ENCODE results near the gene WIZ.

The WIZ gene

DNA sequence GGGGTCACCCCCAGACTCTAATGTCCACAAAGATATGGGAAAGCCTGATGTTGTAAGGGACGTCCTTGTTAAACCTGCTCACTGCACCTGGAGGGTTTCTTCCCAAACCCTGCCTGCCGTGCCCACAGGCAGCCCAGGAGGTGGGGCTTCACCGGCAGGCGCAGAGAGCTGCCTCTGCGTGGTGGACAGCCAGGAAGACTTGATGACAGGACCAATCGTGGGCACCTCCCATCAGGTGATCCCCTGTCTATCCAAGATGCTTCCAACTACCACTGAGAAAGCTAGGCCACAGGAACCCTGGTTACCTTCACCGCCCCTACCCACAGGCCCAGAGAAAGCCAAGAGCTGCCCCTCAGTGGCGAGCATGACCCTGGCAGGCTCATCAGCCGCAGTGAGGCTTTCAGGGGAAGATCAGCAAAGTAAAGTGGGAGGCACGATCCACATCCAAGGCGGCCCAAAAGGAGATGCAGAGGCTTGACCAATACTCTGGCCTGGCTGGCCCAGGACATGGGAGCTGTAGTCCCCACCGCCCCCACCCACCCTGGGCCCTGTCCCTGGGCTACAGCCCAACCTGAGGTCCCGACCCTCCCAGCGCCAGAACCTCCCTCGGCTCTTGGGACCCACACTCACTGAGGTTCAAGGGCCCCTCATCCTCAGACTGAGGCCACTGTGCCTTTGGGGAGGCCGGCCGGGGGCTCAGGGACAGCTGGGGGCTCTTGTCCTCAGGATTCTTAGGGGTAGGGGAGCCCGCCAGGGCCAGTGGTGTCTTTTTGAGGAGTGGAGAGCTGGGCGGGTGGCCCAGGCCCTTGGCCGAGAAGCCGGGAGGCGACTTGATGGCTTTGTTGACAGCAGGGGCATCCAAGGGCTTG, 20.6 kb downstream of the WIZ start:
- Histone ChIP-seq H3K79me2 (ENCODE audit: control insufficient read depth, insufficient read depth, low read length, unreplicated experiment) (peaks cover 36% of the 10 kb centered on the region), H3K27me3 (ENCODE audit: insufficient read depth, low read length) (no peaks in the 10 kb centered on the region), H3K36me3 (ENCODE audit: insufficient read depth, low read length) (peaks cover 18% of the 10 kb centered on the region; the same call in 1 of the 2 replicates), H3K4me3 (ENCODE audit: low read depth, low read length) (no peak overlapping the region), H3K4me1 (ENCODE audit: control insufficient read depth, insufficient read depth, low read length, unreplicated experiment) (peaks cover 3% of the 10 kb centered on the region), H3K27ac (ENCODE audit: low read depth, low read length) (no peak overlapping the region), H2AFZ (ENCODE audit: low read length, unreplicated experiment) (no peak overlapping the region)

DNA sequence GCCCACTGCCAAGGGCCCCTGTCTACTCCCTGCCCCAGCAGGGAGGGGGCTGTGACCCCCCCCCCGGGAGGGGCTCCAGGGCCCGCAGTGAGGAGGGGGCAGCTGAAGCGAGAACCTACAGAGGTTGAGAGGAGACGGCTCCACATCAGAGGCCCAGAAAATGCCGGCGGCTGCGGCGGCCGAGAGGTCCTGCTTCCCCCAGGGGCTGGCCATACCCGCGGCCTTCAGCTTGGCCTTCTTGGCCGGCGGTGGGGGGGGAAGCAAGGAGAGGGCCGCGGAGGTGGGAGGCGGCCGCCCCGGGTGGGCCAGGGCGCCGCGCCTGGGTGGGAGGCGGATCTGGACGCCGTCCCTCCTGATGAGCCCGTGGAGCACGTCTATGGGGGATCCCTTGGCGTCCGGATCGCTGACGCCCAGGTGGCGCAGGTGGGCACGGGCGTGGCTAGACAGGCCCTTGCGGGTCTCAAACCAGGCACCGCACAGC, 21.7 kb downstream of the WIZ start:
- Histone ChIP-seq H3K36me3 (ENCODE audit: insufficient read depth, low read length) (peaks cover 29% of the 10 kb centered on the region; the same call in 1 of the 2 replicates), H3K27me3 (ENCODE audit: insufficient read depth, low read length) (no peaks in the 10 kb centered on the region), H3K4me3 (ENCODE audit: low read depth, low read length) (no peak overlapping the region), H3K27ac (ENCODE audit: low read depth, low read length) (no peak overlapping the region), H3K4me1 (ENCODE audit: control insufficient read depth, insufficient read depth, low read length, unreplicated experiment) (peaks cover 3% of the 10 kb centered on the region), H3K79me2 (ENCODE audit: control insufficient read depth, insufficient read depth, low read length, unreplicated experiment) (peaks cover 36% of the 10 kb centered on the region), H2AFZ (ENCODE audit: low read length, unreplicated experiment) (no peak overlapping the region)

DNA sequence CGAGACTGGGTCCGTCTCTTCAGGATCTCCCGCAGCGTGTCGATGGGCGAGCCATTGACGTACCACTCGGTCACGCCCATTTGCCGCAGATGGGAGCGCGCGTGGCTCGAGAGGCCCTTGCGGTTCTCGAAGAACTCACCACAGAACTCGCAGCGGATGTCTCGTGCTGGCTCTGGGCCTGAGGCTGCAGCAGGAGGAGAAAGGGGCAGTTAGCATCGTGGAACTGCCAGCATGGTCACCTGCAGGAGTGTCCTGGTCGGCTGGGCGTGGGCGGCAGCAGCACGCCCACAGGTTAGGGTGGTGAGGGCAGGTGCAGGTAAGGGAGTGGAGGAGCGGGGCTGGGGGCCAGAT, 22.4 kb downstream of the WIZ start:
- H3K27me3 ChIP-seq (ENCODE audit: insufficient read depth, low read length): no peaks in the 10 kb centered on the region
- peaks cover 3% of the 10 kb centered on the region for H3K4me1 ChIP-seq (ENCODE audit: control insufficient read depth, insufficient read depth, low read length, unreplicated experiment)
- H3K4me3 ChIP-seq (ENCODE audit: low read depth, low read length): no peak overlapping the region
- no peak overlapping the region for H3K27ac ChIP-seq (ENCODE audit: low read depth, low read length)
- peaks cover 36% of the 10 kb centered on the region for H3K79me2 ChIP-seq (ENCODE audit: control insufficient read depth, insufficient read depth, low read length, unreplicated experiment)
- peaks cover 31% of the 10 kb centered on the region; the same call in 1 of the 2 replicates for H3K36me3 ChIP-seq (ENCODE audit: insufficient read depth, low read length)
- no peak overlapping the region for H2AFZ ChIP-seq (ENCODE audit: low read length, unreplicated experiment)

DNA sequence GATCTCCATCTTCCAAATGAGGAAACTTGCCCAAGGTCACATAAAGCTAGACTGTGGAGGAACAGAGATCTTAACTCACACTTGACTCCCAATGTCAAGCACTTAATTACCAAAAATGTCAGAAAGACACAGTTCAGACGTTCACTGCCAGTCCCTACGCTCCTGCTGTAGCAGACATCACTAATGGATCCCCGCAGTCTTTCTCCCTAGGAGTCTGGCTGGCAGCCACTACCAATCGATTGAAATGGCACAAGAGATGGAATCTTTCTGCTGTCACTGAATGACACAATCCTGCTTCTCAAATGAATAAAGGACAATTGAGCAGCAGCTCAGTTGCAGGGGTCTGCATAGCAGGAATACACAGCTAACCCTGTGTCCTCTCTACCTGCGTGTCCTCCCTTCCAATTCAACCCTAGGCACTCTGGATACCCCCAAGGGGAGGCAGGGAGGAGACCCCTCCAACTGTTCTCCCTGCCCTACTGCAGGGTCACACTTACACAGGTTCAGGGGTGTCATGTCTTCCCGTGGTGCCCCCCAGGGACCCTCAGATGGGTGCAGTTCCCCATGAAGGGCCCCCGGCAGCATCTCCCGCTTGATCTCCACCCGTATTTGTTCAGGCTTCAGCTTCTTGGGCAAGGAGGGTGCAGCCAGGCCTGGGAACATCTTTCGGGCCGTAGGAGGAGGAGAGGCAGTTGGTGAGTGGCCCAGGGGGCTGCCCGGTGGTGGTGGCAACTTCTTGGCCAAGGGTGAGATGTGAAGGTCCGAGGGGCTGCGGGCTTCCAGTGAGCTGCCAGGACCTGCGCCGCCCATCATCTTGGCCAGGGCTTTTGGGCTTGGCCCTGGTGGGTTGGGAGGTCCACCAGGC, 23.0 kb downstream of the WIZ start:
- Histone ChIP-seq H3K36me3 (ENCODE audit: insufficient read depth, low read length) (peaks cover 31% of the 10 kb centered on the region; the same call in 1 of the 2 replicates), H3K27ac (ENCODE audit: low read depth, low read length) (no peak overlapping the region), H3K4me3 (ENCODE audit: low read depth, low read length) (no peak overlapping the region), H3K27me3 (ENCODE audit: insufficient read depth, low read length) (no peaks in the 10 kb centered on the region), H3K79me2 (ENCODE audit: control insufficient read depth, insufficient read depth, low read length, unreplicated experiment) (peaks cover 30% of the 10 kb centered on the region), H2AFZ (ENCODE audit: low read length, unreplicated experiment) (no peak overlapping the region), H3K4me1 (ENCODE audit: control insufficient read depth, insufficient read depth, low read length, unreplicated experiment) (peaks cover 3% of the 10 kb centered on the region)

DNA sequence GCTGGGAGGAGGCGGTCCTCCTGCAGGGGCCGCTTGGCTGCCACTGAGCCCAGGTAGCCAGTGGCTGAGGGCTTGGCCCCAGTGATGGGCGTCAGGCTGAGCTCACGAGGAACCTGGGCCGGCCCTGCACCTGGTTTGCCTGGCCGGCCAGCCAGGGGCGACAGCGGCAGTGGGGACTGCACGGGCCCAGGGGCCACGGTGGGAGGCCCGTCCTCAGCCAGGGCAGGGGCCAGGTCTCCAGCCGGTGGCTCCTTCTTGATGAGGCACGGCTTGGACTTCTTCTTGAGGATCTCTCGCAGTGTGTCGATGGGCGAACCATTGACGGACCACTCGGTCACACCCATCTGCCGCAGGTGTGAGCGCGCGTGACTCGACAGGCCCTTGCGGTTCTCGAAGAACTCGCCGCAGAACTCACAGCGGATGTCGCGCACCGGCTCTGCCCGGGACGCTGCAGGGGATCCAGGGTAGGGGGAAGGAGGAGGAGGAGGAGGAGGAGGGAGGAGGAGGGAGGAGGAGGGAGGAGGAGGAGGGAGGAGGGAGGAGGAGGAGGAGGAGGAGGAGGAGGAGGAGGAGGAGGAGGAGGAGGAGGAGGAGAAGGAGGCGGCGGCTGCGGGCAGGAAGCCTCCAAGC, 24.3 kb downstream of the WIZ start:
- peaks cover 31% of the 10 kb centered on the region; the same call in 1 of the 2 replicates for H3K36me3 ChIP-seq (ENCODE audit: insufficient read depth, low read length)

DNA sequence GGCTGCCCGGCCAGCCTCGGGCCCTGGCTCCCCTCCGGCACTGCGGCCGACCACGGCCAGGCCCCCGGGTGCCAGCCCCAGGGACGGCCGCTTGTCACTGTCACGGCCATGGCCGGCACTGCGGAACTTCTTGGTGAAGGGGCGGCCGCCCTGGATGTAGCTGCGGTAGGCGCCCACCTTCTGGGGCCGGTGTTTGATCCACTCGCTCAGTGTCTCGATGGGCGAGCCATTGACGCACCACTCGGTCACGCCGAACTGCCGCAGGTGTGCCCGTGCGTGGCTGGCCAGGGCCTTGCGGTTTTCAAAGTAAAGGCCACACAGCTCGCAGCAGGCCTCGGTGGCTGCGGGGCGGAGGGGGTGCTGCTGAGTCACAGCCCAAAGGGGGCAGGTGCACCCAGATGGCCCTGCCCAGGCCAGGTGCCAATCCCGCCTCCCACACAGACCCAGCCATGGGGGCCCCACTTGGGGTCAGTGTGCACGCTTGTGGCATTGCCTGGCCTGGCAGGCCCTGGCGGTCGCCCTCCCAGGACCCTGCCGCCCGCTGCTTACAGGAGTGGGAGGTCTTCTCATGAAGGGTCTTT, 25.0 kb downstream of the WIZ start:
- Histone ChIP-seq H3K27me3 (ENCODE audit: insufficient read depth, low read length) (no peaks in the 10 kb centered on the region), H3K4me1 (ENCODE audit: control insufficient read depth, insufficient read depth, low read length, unreplicated experiment) (no peaks in the 10 kb centered on the region), H2AFZ (ENCODE audit: low read length, unreplicated experiment) (no peak overlapping the region), H3K79me2 (ENCODE audit: control insufficient read depth, insufficient read depth, low read length, unreplicated experiment) (peaks cover 11% of the 10 kb centered on the region), H3K36me3 (ENCODE audit: insufficient read depth, low read length) (peaks cover 31% of the 10 kb centered on the region; the same call in 1 of the 2 replicates), H3K27ac (ENCODE audit: low read depth, low read length) (no peak overlapping the region), H3K4me3 (ENCODE audit: low read depth, low read length) (no peak overlapping the region)

More for the DNA sequence above, 24.3 kb downstream of the WIZ start:
- H3K4me1 ChIP-seq (ENCODE audit: control insufficient read depth, insufficient read depth, low read length, unreplicated experiment): no peaks in the 10 kb centered on the region
- no peak overlapping the region for H2AFZ ChIP-seq (ENCODE audit: low read length, unreplicated experiment)
- H3K79me2 ChIP-seq (ENCODE audit: control insufficient read depth, insufficient read depth, low read length, unreplicated experiment): peaks cover 17% of the 10 kb centered on the region
- no peak overlapping the region for H3K27ac ChIP-seq (ENCODE audit: low read depth, low read length)
- no peak overlapping the region for H3K4me3 ChIP-seq (ENCODE audit: low read depth, low read length)
- H3K27me3 ChIP-seq (ENCODE audit: insufficient read depth, low read length): no peaks in the 10 kb centered on the region

DNA sequence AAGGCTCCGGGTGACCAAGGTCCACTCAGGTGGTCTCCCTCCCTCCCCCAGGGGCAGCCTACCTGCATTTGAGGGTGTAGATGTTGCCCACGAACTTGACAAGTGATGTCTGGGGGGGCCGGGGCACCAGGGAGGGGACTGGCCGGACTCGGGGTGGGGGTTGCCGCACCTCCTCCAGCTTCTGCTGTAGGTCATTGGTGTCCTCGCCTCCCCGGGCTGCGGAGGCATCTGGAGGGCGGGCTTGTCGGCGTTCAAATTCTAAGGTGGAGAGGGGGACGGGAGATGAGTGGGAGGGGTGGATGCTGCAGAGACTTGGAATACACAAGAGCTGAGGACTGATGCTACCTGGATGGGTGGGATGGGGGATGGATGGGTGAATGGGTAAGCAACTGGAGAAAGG, 25.6 kb downstream of the WIZ start:
- H3K4me3 ChIP-seq (ENCODE audit: low read depth, low read length): no peak overlapping the region
- no peaks in the 10 kb centered on the region for H3K4me1 ChIP-seq (ENCODE audit: control insufficient read depth, insufficient read depth, low read length, unreplicated experiment)
- peaks cover 5% of the 10 kb centered on the region for H3K79me2 ChIP-seq (ENCODE audit: control insufficient read depth, insufficient read depth, low read length, unreplicated experiment)
- no peak overlapping the region for H2AFZ ChIP-seq (ENCODE audit: low read length, unreplicated experiment)
- H3K27me3 ChIP-seq (ENCODE audit: insufficient read depth, low read length): no peaks in the 10 kb centered on the region
- peaks cover 31% of the 10 kb centered on the region; the same call in 1 of the 2 replicates for H3K36me3 ChIP-seq (ENCODE audit: insufficient read depth, low read length)
- H3K27ac ChIP-seq (ENCODE audit: low read depth, low read length): no peak overlapping the region

DNA sequence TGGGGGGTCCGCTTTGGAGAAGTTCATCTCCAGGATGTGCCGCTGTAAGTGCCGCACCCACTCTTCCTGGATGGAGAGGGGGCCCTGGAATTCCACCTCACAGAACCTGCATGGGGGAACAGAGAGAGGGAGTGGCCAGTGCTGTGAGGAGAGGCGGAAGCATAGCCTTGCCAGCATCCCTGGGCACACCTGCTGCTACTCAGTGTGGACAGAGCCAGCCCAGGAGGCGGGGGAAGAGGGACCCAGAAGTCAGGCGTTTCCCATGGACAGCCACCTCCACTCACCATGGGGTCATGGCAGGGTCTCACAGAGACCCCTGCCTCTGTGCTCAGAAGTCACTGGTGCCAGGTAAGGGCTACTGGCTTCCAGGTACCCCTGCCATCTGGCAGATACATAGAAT, 26.6 kb downstream of the WIZ start:
- Histone ChIP-seq H3K36me3 (ENCODE audit: insufficient read depth, low read length) (peaks cover 31% of the 10 kb centered on the region; the same call in 1 of the 2 replicates), H3K79me2 (ENCODE audit: control insufficient read depth, insufficient read depth, low read length, unreplicated experiment) (peaks cover 7% of the 10 kb centered on the region), H3K27ac (ENCODE audit: low read depth, low read length) (no peak overlapping the region), H3K27me3 (ENCODE audit: insufficient read depth, low read length) (no peaks in the 10 kb centered on the region), H3K4me1 (ENCODE audit: control insufficient read depth, insufficient read depth, low read length, unreplicated experiment) (no peaks in the 10 kb centered on the region), H3K4me3 (ENCODE audit: low read depth, low read length) (no peak overlapping the region), H2AFZ (ENCODE audit: low read length, unreplicated experiment) (no peak overlapping the region)

DNA sequence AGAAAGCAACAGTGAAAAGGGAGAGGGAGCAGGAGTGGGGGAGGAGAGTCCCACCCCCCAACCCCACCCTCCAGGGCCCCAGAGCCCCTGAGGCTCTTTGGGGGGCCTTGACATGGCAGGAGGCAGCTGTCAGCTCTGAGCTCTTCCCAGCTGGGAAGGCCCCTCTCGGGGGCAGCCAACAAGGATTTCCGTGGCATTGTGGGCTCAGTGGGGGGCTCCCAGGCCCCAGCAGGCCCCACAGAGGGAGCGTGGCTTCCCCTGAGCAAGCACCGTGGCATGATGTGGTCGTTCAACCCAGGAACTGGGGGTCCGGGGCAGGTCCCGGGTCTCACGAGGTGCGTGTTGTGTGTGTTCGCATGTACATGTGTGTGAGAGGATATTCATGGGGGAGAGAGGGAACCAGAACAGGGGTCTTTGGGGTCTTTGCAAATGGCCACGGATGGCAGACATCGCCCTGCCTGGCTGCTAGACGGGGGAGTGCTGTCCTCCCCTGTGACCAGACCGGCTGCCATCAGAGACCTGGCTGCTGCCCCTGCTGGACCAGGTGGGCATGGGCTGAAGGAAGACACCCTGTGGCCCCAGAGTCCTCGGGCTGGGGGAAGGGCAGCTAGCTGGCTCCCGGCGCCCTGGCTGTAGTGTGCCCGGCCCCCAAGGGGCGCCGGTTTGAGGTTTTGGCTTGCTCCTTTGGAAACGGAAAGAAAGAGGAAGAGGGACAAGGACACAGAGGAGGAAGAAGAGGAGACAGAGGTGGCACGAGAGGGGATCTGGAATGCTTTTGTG, 27.3 kb downstream of the WIZ start:
- Histone ChIP-seq H3K36me3 (ENCODE audit: insufficient read depth, low read length) (peaks cover 31% of the 10 kb centered on the region; the same call in 1 of the 2 replicates), H3K79me2 (ENCODE audit: control insufficient read depth, insufficient read depth, low read length, unreplicated experiment) (peaks cover 13% of the 10 kb centered on the region), H2AFZ (ENCODE audit: low read length, unreplicated experiment) (no peak overlapping the region), H3K27me3 (ENCODE audit: insufficient read depth, low read length) (no peaks in the 10 kb centered on the region), H3K4me1 (ENCODE audit: control insufficient read depth, insufficient read depth, low read length, unreplicated experiment) (peaks cover under 1% of the 10 kb centered on the region), H3K4me3 (ENCODE audit: low read depth, low read length) (no peak overlapping the region), H3K27ac (ENCODE audit: low read depth, low read length) (no peak overlapping the region)
